HEK293 (cell line): ENCODE data around the gene NKPD1.

Source experiments
- CTCF ChIA-PET: fragments of 350-600 bp; formaldehyde crosslinking; extraction: SDS; loops from one replicate; lab custom pipeline; 2021; ENCODE audit warnings: antibody characterized with exemption; lab: Yijun Ruan, JAX
- POLR2A ChIA-PET: fragments of 300-600 bp; formaldehyde crosslinking; extraction: SDS; loops from one replicate; lab custom pipeline; 2020; ENCODE audit warnings: antibody characterized with exemption, inconsistent platforms; lab: Yijun Ruan, JAX
- H3K27ac ChIP-seq: fragments of 200-500 bp; sonication (Bioruptor generic); 2 replicates; pipeline ENCODE4 v1.5.1; 2014; ENCODE audit warnings: low read depth, low read length, control low read depth, inconsistent platforms; ENCODE audit errors: extremely low read depth
- H3K36me3 ChIP-seq, 2 experiments: fragments of 200-500 bp in 1 of 2; sonication (Bioruptor generic) in 1 of 2; 1 replicate in 1 of 2; 2 replicates in 1 of 2; pipeline ENCODE4 v1.5.1; 2014 to 2017; ENCODE audit warnings: inconsistent platforms in 2 of 2, low read length in 2 of 2; ENCODE audit not compliant: control insufficient read depth in 2 of 2, insufficient read depth in 1 of 2
- H3K4me1 ChIP-seq: fragments of 200-500 bp; sonication (Bioruptor generic); 2 replicates; pipeline ENCODE4 v1.5.1; 2014; ENCODE audit warnings: mild to moderate bottlenecking, low read length, inconsistent platforms; ENCODE audit not compliant: control insufficient read depth, insufficient read depth
- H3K4me3 ChIP-seq: 2 replicates; pipeline ENCODE4 v1.5.1; 2011; ENCODE audit warnings: low read depth, mild to moderate bottlenecking, control low read depth, low read length, moderate library complexity
- H3K9me3 ChIP-seq: fragments of 200-500 bp; sonication (Bioruptor generic); 2 replicates; pipeline ENCODE4 v1.5.1; 2014; ENCODE audit warnings: low read depth, low read length, inconsistent platforms; ENCODE audit not compliant: control insufficient read depth, insufficient read depth
- GLIS1 ChIP-seq: fragments of 450-650 bp; formaldehyde crosslinking; IDR thresholded peaks from 2 replicates; pipeline ENCODE4 v1.5.1; 2016; ENCODE audit warnings: missing biosample characterization, missing genetic modification characterization
- OSR2 ChIP-seq: fragments of 450-650 bp; formaldehyde crosslinking; IDR thresholded peaks from 2 replicates; pipeline ENCODE4 v1.5.1; 2016; ENCODE audit warnings: missing biosample characterization, missing genetic modification characterization
- ZBTB21 ChIP-seq: fragments of 450-650 bp; formaldehyde crosslinking; IDR thresholded peaks from 2 replicates; pipeline ENCODE4 v1.5.1; 2017; ENCODE audit warnings: missing biosample characterization, missing genetic modification characterization
- ZFHX2 ChIP-seq: fragments of 450-650 bp; formaldehyde crosslinking; conservative IDR thresholded peaks from 2 replicates; pipeline ENCODE4 v1.5.1; 2016; ENCODE audit warnings: missing biosample characterization, missing genetic modification characterization
- ZIC2 ChIP-seq: fragments of 450-650 bp; formaldehyde crosslinking; IDR thresholded peaks from 2 replicates; pipeline ENCODE4 v1.5.1; 2016; ENCODE audit warnings: missing biosample characterization, missing genetic modification characterization
- ZNF146 ChIP-seq: fragments of 450-650 bp; formaldehyde crosslinking; IDR thresholded peaks from 2 replicates; pipeline ENCODE4 v1.5.1; 2016; ENCODE audit warnings: missing biosample characterization, missing genetic modification characterization
- ZNF148 ChIP-seq: fragments of 450-650 bp; formaldehyde crosslinking; IDR thresholded peaks from 2 replicates; pipeline ENCODE4 v1.5.0; 2017; ENCODE audit warnings: missing biosample characterization, missing genetic modification characterization, borderline replicate concordance
- ZNF174 ChIP-seq: fragments of 450-650 bp; formaldehyde crosslinking; IDR thresholded peaks from 2 replicates; pipeline ENCODE4 v1.5.0; 2017; ENCODE audit warnings: missing biosample characterization, mild to moderate bottlenecking, missing genetic modification characterization
- ZNF18 ChIP-seq: fragments of 450-650 bp; formaldehyde crosslinking; IDR thresholded peaks from 2 replicates; pipeline ENCODE4 v1.5.1; 2016; ENCODE audit warnings: missing biosample characterization, missing genetic modification characterization
- ZNF311 ChIP-seq: fragments of 450-650 bp; formaldehyde crosslinking; IDR thresholded peaks from 2 replicates; pipeline ENCODE4 v1.5.1; 2017; ENCODE audit warnings: missing biosample characterization, missing genetic modification characterization, borderline replicate concordance
- ZNF366 ChIP-seq: fragments of 450-650 bp; formaldehyde crosslinking; conservative IDR thresholded peaks from 2 replicates; pipeline ENCODE4 v1.5.1; 2016; ENCODE audit warnings: missing biosample characterization, missing genetic modification characterization
- ZNF416 ChIP-seq: fragments of 450-650 bp; formaldehyde crosslinking; IDR thresholded peaks from 2 replicates; pipeline ENCODE4 v1.5.1; 2016; ENCODE audit warnings: missing biosample characterization, missing genetic modification characterization
- ZNF544 ChIP-seq: fragments of 450-650 bp; formaldehyde crosslinking; IDR thresholded peaks from 2 replicates; pipeline ENCODE4 v1.5.0; 2017; ENCODE audit warnings: missing biosample characterization, missing genetic modification characterization
- ZNF561 ChIP-seq: fragments of 450-650 bp; IDR thresholded peaks from 2 replicates; pipeline ENCODE4 v1.5.1; 2018; ENCODE audit warnings: missing biosample characterization, missing genetic modification characterization, borderline replicate concordance
- ZNF624 ChIP-seq: fragments of 450-650 bp; formaldehyde crosslinking; IDR thresholded peaks from 2 replicates; pipeline ENCODE4 v1.5.1; 2017; ENCODE audit warnings: missing biosample characterization, missing genetic modification characterization
- ZNF658 ChIP-seq: fragments of 450-650 bp; formaldehyde crosslinking; IDR thresholded peaks from 2 replicates; pipeline ENCODE4; 2016; ENCODE audit warnings: missing biosample characterization, missing genetic modification characterization
- ZNF768 ChIP-seq: fragments of 450-650 bp; formaldehyde crosslinking; IDR thresholded peaks from 2 replicates; pipeline ENCODE4 v1.5.1; 2018; ENCODE audit warnings: missing biosample characterization, mild to moderate bottlenecking, missing genetic modification characterization
- TF ChIP-seq, protein P1 (sequence below): fragments of 450-650 bp; formaldehyde crosslinking; IDR thresholded peaks from 2 replicates; pipeline ENCODE4 v1.5.1; 2016; ENCODE audit warnings: missing biosample characterization, missing genetic modification characterization
- TF ChIP-seq, protein P2 (sequence below): fragments of 450-650 bp; formaldehyde crosslinking; IDR thresholded peaks from 2 replicates; pipeline ENCODE4 v1.5.1; 2017; ENCODE audit warnings: missing biosample characterization, missing genetic modification characterization
- TF ChIP-seq, protein P3 (sequence below): fragments of 450-650 bp; formaldehyde crosslinking; IDR thresholded peaks from 2 replicates; pipeline ENCODE4 v1.5.1; 2016; ENCODE audit warnings: missing biosample characterization, missing genetic modification characterization

NKPD1 gene

GRCh38 chr19:45161738-45162607 lies 1.2 kb upstream of the NKPD1 start (continued):
- TF ChIP-seq ZNF148 (tag by site-specific recombination) (no peak), ZNF658 (tag by site-specific recombination) (no peak), ZBTB21 (tag by site-specific recombination) (no peak), ZFHX2 (tag by site-specific recombination) (0 out of 2 replicates have a peak, but pooled peaks have one; percentile 6), ZNF18 (tag by site-specific recombination) (no peak), ZNF366 (tag by site-specific recombination) (no peak), OSR2 (tag by site-specific recombination) (no peak)
- TF ChIP-seq, protein P1, sequence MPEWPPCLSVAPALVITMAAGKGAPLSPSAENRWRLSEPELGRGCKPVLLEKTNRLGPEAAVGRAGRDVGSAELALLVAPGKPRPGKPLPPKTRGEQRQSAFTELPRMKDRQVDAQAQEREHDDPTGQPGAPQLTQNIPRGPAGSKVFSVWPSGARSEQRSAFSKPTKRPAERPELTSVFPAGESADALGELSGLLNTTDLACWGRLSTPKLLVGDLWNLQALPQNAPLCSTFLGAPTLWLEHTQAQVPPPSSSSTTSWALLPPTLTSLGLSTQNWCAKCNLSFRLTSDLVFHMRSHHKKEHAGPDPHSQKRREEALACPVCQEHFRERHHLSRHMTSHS (tag by site-specific recombination) = no peak
- TF ChIP-seq, protein P2, sequence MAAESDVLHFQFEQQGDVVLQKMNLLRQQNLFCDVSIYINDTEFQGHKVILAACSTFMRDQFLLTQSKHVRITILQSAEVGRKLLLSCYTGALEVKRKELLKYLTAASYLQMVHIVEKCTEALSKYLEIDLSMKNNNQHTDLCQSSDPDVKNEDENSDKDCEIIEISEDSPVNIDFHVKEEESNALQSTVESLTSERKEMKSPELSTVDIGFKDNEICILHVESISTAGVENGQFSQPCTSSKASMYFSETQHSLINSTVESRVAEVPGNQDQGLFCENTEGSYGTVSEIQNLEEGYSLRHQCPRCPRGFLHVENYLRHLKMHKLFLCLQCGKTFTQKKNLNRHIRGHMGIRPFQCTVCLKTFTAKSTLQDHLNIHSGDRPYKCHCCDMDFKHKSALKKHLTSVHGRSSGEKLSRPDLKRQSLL (tag by site-specific recombination) = no peak

GRCh38 chr19:45159971-45160324 lies 834 bp downstream of the NKPD1 start:
- ChIA-PET CTCF (interaction anchor here (0.6 to 1.3 kb wide), 4 partner anchors 9 to 178 kb away, joined by 3 read pairs; no protein-coding TSS in a partner anchor), POLR2A (no interaction called here)
- no peaks in the 10 kb centered on the region for H3K4me1 ChIP-seq
- H3K36me3 ChIP-seq = no peaks in the 10 kb centered on the region
- H3K27ac ChIP-seq = no peak overlapping the region
- no peak for TF ChIP-seq ZNF311 (tag by site-specific recombination)
- H3K9me3 ChIP-seq = no peaks in the 10 kb centered on the region
- no peak overlapping the region for H3K4me3 ChIP-seq

DNA sequence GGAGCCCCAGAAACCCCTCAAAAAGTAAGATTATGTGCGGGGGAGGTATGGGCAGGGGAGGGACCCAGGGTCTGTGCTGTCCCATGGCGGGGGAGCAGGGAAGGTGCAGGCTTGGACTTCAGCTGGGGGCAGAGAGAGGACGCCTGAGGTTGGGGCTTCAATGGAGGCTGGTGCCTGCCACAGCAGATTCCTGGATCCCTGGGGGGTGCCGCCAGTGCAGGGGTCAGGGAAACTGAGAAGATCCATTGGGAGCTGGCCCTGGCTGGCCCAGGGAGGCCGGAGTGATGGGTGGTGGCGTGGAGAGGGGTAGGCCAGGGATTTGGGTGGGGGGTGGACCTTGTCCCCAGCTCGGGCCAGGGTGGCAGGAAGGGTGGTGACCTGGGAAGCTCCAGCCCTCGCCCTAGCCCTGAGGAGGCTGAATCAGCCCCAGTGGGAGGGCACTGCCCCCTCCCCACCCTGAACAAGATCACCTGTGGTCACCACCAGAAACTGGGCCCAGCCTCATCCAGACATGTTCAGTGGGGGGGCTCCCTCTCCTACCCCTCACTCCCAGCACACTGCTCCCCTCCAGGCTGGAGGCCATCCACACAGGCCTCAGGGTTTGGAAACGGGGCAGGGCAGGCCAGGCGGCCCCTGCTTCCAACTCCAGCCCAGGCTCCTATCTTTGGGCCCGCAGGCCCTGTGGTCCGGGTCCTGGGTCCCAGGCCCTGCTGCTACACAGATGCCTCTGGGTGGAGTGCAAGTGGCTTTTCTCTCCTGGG lies 1.4 kb downstream of the NKPD1 start:
- TF ChIP-seq ZNF174 = no peak
- TF ChIP-seq ZNF561 = no peak
- TF ChIP-seq GLIS1 (tag by site-specific recombination) = peak; percentile 67
- TF ChIP-seq ZNF624 = no peak
- TF ChIP-seq, protein P3, sequence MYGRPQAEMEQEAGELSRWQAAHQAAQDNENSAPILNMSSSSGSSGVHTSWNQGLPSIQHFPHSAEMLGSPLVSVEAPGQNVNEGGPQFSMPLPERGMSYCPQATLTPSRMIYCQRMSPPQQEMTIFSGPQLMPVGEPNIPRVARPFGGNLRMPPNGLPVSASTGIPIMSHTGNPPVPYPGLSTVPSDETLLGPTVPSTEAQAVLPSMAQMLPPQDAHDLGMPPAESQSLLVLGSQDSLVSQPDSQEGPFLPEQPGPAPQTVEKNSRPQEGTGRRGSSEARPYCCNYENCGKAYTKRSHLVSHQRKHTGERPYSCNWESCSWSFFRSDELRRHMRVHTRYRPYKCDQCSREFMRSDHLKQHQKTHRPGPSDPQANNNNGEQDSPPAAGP (tag by site-specific recombination) = no peak
- no peak for TF ChIP-seq ZNF146 (tag by site-specific recombination)
- no peak for TF ChIP-seq ZNF416 (tag by site-specific recombination)
- TF ChIP-seq ZNF768 = no peak
- peak; percentile 14; the same call in 1 of the 2 replicates for TF ChIP-seq ZIC2 (tag by site-specific recombination)
- no peak for TF ChIP-seq ZNF544
- no peaks in the 10 kb centered on the region for H3K9me3 ChIP-seq
- ChIA-PET POLR2A (no interaction called here), CTCF (interaction anchor here (0.6 to 1.3 kb wide), 3 partner anchors 9 to 179 kb away, joined by 3 read pairs; no protein-coding TSS in a partner anchor)
- no peaks in the 10 kb centered on the region for H3K4me1 ChIP-seq
- H3K27ac ChIP-seq = no peak overlapping the region
- H3K4me3 ChIP-seq = no peak overlapping the region
- no peaks in the 10 kb centered on the region for H3K36me3 ChIP-seq
